Measurements from ENCODE around the gene FRMPD1. TPM values are rescaled to one million over a fixed set of nuclear protein-coding genes. Genes with fewer than 3 reads are reported as not detected.

Gene FRMPD1
- total RNA-seq, 2 experiments from 2014 or later: not detected

DNA sequence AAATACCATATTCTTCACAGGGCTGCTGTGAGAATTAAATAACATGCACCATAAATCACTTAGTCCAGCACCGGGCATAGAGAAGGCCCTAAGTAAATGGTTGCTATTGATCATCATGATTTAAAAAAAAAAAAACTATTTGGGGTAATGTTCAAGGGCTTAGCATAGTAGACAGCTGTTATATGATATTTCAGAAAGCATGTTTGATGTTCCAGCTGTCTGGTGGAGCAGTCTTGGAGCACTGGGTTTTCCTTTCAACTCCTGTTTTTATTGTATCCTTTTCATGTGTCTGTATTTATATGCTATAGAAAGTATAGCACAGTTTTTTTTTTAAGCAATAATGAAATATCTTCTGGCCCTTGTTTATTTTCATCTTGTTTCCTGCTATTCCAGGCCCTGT is 30.4 kb upstream of the FRMPD1 start:
- H3K27ac Mint-ChIP-seq: no peak overlapping the region
- no peak for DNase-seq
- H3K9me3 Mint-ChIP-seq: no peaks in the 10 kb centered on the region
- H3K4me3 Mint-ChIP-seq: no peak overlapping the region
- intact Hi-C loops (cut with micrococcal nuclease): no loop called here
- H3K36me3 Mint-ChIP-seq (ENCODE audit: low read depth): no peaks in the 10 kb centered on the region
- CTCF ChIA-PET: no interaction called here
- H3K4me1 Mint-ChIP-seq (ENCODE audit: low read depth): no peaks in the 10 kb centered on the region
- no peaks in the 10 kb centered on the region for H3K27me3 Mint-ChIP-seq (ENCODE audit: low read depth)

DNA sequence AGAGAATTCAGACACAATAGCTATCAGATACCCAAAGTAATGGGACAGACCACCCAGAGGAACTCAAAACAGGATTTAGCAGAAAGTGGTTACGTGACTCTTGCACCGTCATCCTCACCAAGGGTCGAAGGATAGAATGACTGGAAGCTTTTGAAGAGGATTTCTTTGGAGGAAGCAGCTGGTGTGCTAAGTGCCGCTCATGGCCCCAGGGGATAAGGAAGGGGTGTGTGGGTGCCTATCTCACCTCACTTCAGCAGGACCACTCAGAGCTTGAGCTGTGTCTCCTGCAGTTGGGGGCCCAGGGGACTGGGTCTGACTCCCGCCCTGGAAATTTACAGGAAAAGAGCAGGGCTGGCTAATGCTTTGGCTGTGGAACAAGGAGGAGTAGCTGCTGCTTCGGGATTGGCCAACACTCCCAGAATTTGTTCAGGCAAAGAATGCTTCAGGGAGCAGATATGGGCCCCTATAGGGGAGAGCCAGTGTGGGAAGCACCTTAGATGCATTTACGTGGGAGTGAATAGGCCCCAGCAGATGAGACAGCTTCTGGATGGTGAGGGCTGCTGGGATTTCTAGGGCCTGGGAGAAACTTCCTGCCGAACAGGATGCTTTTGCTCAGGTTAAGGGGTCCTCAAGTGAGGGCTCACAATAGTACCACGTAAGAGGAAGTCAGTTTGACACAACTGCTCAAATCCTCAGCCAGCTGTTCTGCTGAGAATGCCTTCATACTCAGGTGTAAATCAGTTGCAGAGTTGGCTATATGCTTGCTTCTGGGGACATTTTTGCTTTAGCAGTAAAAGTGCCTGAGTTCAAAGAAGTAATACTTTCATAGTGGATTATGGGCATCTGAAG is 29.3 kb upstream of the FRMPD1 start:
- Mint-ChIP-seq H3K36me3 (ENCODE audit: low read depth) (no peaks in the 10 kb centered on the region), H3K4me3 (no peak overlapping the region), H3K9me3 (no peaks in the 10 kb centered on the region), H3K27ac (no peak overlapping the region), H3K27me3 (ENCODE audit: low read depth) (no peaks in the 10 kb centered on the region), H3K4me1 (ENCODE audit: low read depth) (no peaks in the 10 kb centered on the region)
- CTCF ChIA-PET: no interaction called here
- intact Hi-C loops (cut with micrococcal nuclease): no loop called here
- no peak for DNase-seq

DNA sequence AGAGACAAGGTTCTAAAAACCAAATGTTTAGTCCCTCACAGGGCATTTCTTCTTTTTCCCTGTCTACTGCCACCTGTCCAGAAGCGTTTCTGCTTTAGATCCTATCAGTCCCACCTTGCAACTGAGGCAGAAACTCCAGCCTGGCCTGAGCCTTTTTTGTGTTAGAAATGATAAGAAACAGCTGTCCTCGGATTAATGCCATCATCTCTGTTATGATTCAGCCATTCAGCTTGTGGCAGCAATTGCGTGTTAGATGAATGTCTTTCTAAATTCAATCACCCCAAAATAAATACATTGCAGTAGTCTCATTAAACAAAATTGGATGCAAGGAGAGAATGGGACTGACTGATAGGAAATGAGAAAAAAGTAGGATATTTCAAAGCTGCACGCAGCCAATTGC is 28.3 kb upstream of the FRMPD1 start:
- H3K4me1 Mint-ChIP-seq (ENCODE audit: low read depth): no peaks in the 10 kb centered on the region
- H3K27ac Mint-ChIP-seq: no peak overlapping the region
- DNase-seq: no peak
- H3K27me3 Mint-ChIP-seq (ENCODE audit: low read depth): no peaks in the 10 kb centered on the region
- CTCF ChIA-PET: interaction anchor here (0.7 kb wide), 1 partner anchor 10 kb away, joined by 3 read pairs; no protein-coding TSS in a partner anchor
- no peak overlapping the region for H3K4me3 Mint-ChIP-seq
- H3K9me3 Mint-ChIP-seq: no peaks in the 10 kb centered on the region
- intact Hi-C loops (cut with micrococcal nuclease): no loop called here
- H3K36me3 Mint-ChIP-seq (ENCODE audit: low read depth): no peaks in the 10 kb centered on the region

DNA sequence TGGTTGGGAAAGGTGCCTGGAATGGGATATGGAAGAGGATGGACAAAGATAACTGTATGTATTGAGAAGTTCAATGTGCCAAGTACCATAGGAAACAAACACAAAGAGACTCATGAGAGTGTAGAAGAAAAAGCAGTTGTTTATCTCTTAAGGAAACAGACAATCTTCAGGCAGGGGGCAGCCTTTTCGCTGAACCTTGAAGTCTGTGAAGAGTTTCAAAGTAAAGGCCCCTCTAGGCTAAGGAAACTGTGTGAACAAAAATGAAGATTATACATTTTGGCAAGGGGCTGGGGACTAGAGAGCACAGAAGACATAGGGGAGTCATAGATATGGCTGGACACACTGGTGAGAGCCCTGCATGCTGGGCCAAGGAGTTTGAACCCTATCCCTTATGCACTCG is 27.5 kb upstream of the FRMPD1 start:
- Mint-ChIP-seq H3K27me3 (ENCODE audit: low read depth) (no peaks in the 10 kb centered on the region), H3K4me1 (ENCODE audit: low read depth) (no peaks in the 10 kb centered on the region), H3K27ac (no peak overlapping the region), H3K4me3 (no peak overlapping the region), H3K36me3 (ENCODE audit: low read depth) (no peaks in the 10 kb centered on the region), H3K9me3 (no peaks in the 10 kb centered on the region)
- CTCF ChIA-PET: no interaction called here
- intact Hi-C loops (cut with micrococcal nuclease): no loop called here
- no peak for DNase-seq

- no peak overlapping the region for H3K27ac Mint-ChIP-seq
- no peaks in the 10 kb centered on the region for H3K9me3 Mint-ChIP-seq
- DNase-seq: no peak
- no peaks in the 10 kb centered on the region for H3K36me3 Mint-ChIP-seq (ENCODE audit: low read depth)
- CTCF ChIA-PET: no interaction called here
- H3K4me1 Mint-ChIP-seq (ENCODE audit: low read depth): no peaks in the 10 kb centered on the region
- no peak overlapping the region for H3K4me3 Mint-ChIP-seq
- no peaks in the 10 kb centered on the region for H3K27me3 Mint-ChIP-seq (ENCODE audit: low read depth)
- intact Hi-C loops (cut with micrococcal nuclease): no loop called here
Observed at GRCh38 chr9:37624073-37624472, 26.7 kb upstream of the FRMPD1 start.

- no peaks in the 10 kb centered on the region for H3K36me3 Mint-ChIP-seq (ENCODE audit: low read depth)
- intact Hi-C loops (cut with micrococcal nuclease): no loop called here
- no peaks in the 10 kb centered on the region for H3K4me1 Mint-ChIP-seq (ENCODE audit: low read depth)
- H3K27ac Mint-ChIP-seq: no peak overlapping the region
- CTCF ChIA-PET: interaction anchor here (0.6 kb wide), 2 partner anchors 58 to 143 kb away, joined by 3 to 5 read pairs; no protein-coding TSS in a partner anchor
- no peaks in the 10 kb centered on the region for H3K9me3 Mint-ChIP-seq
- no peaks in the 10 kb centered on the region for H3K27me3 Mint-ChIP-seq (ENCODE audit: low read depth)
- no peak for DNase-seq
- H3K4me3 Mint-ChIP-seq: no peak overlapping the region
Observed at GRCh38 chr9:37625036-37625757, 25.6 kb upstream of the FRMPD1 start.

DNA sequence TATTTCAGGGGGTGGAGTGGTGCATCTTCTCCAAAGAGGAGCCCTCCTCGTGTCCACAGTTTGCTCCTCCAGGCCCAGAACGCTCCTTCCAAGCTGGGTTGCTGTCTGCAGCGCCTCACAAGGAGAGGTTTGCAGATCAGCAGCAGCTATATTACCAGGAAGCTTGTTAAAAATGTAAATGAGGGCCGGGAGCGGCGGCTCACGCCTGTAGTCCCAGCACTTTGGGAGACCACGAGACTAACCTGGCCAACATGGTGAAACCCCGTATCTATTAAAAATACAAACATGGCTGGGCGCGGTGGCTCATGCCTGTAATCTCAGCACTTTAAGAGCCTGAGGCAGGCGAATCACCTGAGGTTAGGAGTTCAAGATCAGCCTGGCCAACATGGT is 25.0 kb upstream of the FRMPD1 start:
- Mint-ChIP-seq H3K4me1 (ENCODE audit: low read depth) (no peaks in the 10 kb centered on the region), H3K36me3 (ENCODE audit: low read depth) (no peaks in the 10 kb centered on the region), H3K9me3 (no peaks in the 10 kb centered on the region), H3K27me3 (ENCODE audit: low read depth) (no peaks in the 10 kb centered on the region), H3K4me3 (no peak overlapping the region), H3K27ac (no peak overlapping the region)
- CTCF ChIA-PET: interaction anchor here (0.6 kb wide), 2 partner anchors 144 to 582 kb away, joined by 5 read pairs; no protein-coding TSS in a partner anchor
- DNase-seq: no peak
- intact Hi-C loops (cut with micrococcal nuclease): no loop called here

DNA sequence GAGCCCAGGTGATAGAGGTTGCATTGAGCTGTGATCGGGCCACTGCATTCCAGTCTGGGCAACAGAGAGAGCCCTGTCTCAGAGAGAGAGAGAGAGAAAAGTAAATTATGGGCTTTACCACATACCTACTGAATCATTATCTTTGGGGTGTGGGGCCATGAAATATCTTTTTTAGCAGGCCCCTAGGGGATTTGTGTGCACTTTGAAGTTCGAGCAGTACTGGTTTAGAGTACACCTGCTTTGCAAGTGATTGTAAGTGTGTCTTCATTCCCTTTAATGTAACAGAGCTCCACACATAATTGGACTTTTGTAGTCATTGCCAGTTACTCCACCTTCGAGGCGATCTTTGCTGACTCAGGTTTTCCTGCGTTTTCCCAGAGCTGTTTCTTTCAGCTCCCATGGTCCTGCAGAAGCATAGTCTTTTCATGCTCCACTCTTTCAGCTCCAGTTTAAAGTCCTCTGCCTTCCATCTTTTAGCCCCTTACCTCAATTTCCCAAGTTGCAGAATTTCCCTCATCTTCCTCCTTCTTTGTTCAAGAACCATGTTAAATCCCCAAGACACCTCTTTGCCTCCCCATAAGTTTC is 24.0 kb upstream of the FRMPD1 start:
- intact Hi-C loops (cut with micrococcal nuclease): no loop called here
- H3K4me1 Mint-ChIP-seq (ENCODE audit: low read depth): no peaks in the 10 kb centered on the region

DNA sequence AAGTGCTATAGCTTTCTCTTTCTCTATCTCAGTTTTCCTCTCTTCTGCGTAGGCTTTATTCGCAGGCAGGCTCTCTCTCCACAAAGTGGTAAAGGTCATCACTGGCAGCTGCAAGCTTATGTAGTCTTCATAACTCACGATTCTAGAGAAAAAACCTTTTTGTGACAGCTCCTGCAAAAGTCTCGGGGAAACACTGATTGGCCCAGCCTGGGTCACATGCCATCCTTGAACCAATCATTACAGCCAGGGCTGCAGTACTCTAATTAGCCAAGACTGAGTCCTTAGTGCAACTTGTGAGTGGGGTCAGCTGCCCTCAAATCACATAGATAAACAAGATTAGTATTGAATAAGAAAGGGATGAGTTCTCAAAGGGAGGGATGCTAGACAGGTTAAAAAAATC is 18.3 kb upstream of the FRMPD1 start:
- intact Hi-C loops (cut with micrococcal nuclease): no loop called here
- CTCF ChIA-PET: interaction anchor here (0.7 kb wide), 1 partner anchor 10 kb away, joined by 3 read pairs; no protein-coding TSS in a partner anchor
- Mint-ChIP-seq H3K27ac (no peak overlapping the region), H3K9me3 (no peaks in the 10 kb centered on the region), H3K36me3 (ENCODE audit: low read depth) (no peaks in the 10 kb centered on the region), H3K4me1 (ENCODE audit: low read depth) (no peaks in the 10 kb centered on the region), H3K4me3 (no peak overlapping the region), H3K27me3 (ENCODE audit: low read depth) (peaks cover 5% of the 10 kb centered on the region)
- no peak for DNase-seq

More for the DNA sequence above, 24.0 kb upstream of the FRMPD1 start:
- H3K27me3 Mint-ChIP-seq (ENCODE audit: low read depth): no peaks in the 10 kb centered on the region
- H3K27ac Mint-ChIP-seq: no peak overlapping the region
- no peaks in the 10 kb centered on the region for H3K9me3 Mint-ChIP-seq
- DNase-seq: no peak
- CTCF ChIA-PET: interaction anchor here (0.6 kb wide), 1 partner anchor 43 kb away, joined by 4 read pairs; no protein-coding TSS in a partner anchor
- no peaks in the 10 kb centered on the region for H3K36me3 Mint-ChIP-seq (ENCODE audit: low read depth)
- no peak overlapping the region for H3K4me3 Mint-ChIP-seq

GRCh38 chr9:37635808-37636207 is 14.9 kb upstream of the FRMPD1 start:
- Mint-ChIP-seq H3K4me1 (ENCODE audit: low read depth) (no peaks in the 10 kb centered on the region), H3K36me3 (ENCODE audit: low read depth) (no peaks in the 10 kb centered on the region), H3K4me3 (no peak overlapping the region), H3K9me3 (no peaks in the 10 kb centered on the region), H3K27me3 (ENCODE audit: low read depth) (peaks cover 5% of the 10 kb centered on the region), H3K27ac (no peak overlapping the region)
- no peak for DNase-seq
- CTCF ChIA-PET: no interaction called here
- intact Hi-C loops (cut with micrococcal nuclease): no loop called here

GRCh38 chr9:37636511-37637448 is 14.0 kb upstream of the FRMPD1 start:
- H3K4me1 Mint-ChIP-seq (ENCODE audit: low read depth): no peaks in the 10 kb centered on the region
- DNase-seq: no peak
- no peak overlapping the region for H3K27ac Mint-ChIP-seq
- no peaks in the 10 kb centered on the region for H3K9me3 Mint-ChIP-seq
- H3K27me3 Mint-ChIP-seq (ENCODE audit: low read depth): peaks cover 5% of the 10 kb centered on the region
- H3K36me3 Mint-ChIP-seq (ENCODE audit: low read depth): no peaks in the 10 kb centered on the region
- no peak overlapping the region for H3K4me3 Mint-ChIP-seq
- intact Hi-C loops (cut with micrococcal nuclease): no loop called here
- CTCF ChIA-PET: no interaction called here

Data from activated naive CD4-positive, alpha-beta T cell treated with anti-CD3 and anti-CD28 coated beads for 36 hours (primary cell).